Measurements from ENCODE around the gene ATG4C.
"Not testable (repeated sequence)": the region's sequence is repeated elsewhere in the genome, so short reads cannot be mapped to it uniquely, and the experiment has no call there.

GRCh38 chr1:62759232-62759875, 24.6 kb upstream of the ATG4C start:
- TF ChIP-seq POLR2A (IDR thresholded peaks at IDR 0.05): not testable (repeated sequence)
- TF ChIP-seq, protein P1, sequence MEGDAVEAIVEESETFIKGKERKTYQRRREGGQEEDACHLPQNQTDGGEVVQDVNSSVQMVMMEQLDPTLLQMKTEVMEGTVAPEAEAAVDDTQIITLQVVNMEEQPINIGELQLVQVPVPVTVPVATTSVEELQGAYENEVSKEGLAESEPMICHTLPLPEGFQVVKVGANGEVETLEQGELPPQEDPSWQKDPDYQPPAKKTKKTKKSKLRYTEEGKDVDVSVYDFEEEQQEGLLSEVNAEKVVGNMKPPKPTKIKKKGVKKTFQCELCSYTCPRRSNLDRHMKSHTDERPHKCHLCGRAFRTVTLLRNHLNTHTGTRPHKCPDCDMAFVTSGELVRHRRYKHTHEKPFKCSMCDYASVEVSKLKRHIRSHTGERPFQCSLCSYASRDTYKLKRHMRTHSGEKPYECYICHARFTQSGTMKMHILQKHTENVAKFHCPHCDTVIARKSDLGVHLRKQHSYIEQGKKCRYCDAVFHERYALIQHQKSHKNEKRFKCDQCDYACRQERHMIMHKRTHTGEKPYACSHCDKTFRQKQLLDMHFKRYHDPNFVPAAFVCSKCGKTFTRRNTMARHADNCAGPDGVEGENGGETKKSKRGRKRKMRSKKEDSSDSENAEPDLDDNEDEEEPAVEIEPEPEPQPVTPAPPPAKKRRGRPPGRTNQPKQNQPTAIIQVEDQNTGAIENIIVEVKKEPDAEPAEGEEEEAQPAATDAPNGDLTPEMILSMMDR (IDR thresholded peaks at IDR 0.05 in 4 of 5, conservative IDR thresholded peaks at IDR 0.05 in 1 of 5): not testable (repeated sequence)

Data from gastrocnemius medialis (tissue), 4 donors.